HepG2 (cell line): Measurements from ENCODE around the gene TLCD3B.

ENCODE experiments used
- ARNTL ChIP-seq: sonication (generic); formaldehyde crosslinking; IDR thresholded peaks from 2 replicates; pipeline ENCODE4 v1.4.0; 2020; ENCODE audit warnings: mild to moderate bottlenecking, missing genetic modification reagents
- FOXA1 ChIP-seq, 2 experiments: fragments of 450-650 bp in 1 of 2; sonication (generic) in 1 of 2; formaldehyde crosslinking in 1 of 2; IDR thresholded peaks; 2 replicates each; pipeline versions ENCODE4 v1.4.0 to v1.6.1; 2016 to 2020; ENCODE audit warnings: missing genetic modification reagents in 1 of 2
- NFIC ChIP-seq: IDR thresholded peaks from 2 replicates; pipeline ENCODE4 v1.6.1; 2012; ENCODE audit warnings: mild to moderate bottlenecking, low read length, inconsistent platforms
- SP1 ChIP-seq, 2 experiments: fragments of 450-650 bp in 1 of 2; sonication (generic) in 1 of 2; formaldehyde crosslinking in 1 of 2; IDR thresholded peaks; 2 replicates each; pipeline versions ENCODE4 v1.4.0 to v1.6.1; 2016 to 2020; ENCODE audit warnings: missing genetic modification reagents in 1 of 2
- ZC3H4 ChIP-seq: sonication (generic); formaldehyde crosslinking; IDR thresholded peaks from 2 replicates; pipeline ENCODE4 v1.4.0; 2020; ENCODE audit warnings: missing genetic modification reagents, borderline replicate concordance
- ZNF337 ChIP-seq: sonication (generic); formaldehyde crosslinking; IDR thresholded peaks from 2 replicates; pipeline ENCODE4 v1.5.1; 2020; ENCODE audit warnings: missing genetic modification reagents, low read depth, mild to moderate bottlenecking, borderline replicate concordance
- ZNF747 ChIP-seq: sonication (generic); formaldehyde crosslinking; IDR thresholded peaks from 2 replicates; pipeline ENCODE4 v1.8.1; 2023; ENCODE audit warnings: missing genetic modification reagents, mild to moderate bottlenecking, borderline replicate concordance

GRCh38 chr16:30004424-30004776, 26.7 kb downstream of the TLCD3B start:
- TF ChIP-seq ARNTL (CRISPR knock-in tag) (no peak), ZNF747 (CRISPR knock-in tag) (no peak), ZC3H4 (CRISPR knock-in tag) (no peak), ZNF337 (CRISPR knock-in tag) (no peak), SP1 (IDR thresholded peaks at IDR 0.05) (no peak), SP1 (CRISPR knock-in tag; IDR thresholded peaks at IDR 0.05) (no peak), FOXA1 (IDR thresholded peaks at IDR 0.05) (no peak), FOXA1 (CRISPR knock-in tag; IDR thresholded peaks at IDR 0.05) (no peak), NFIC (no peak)
